Stimulated activated CD4-positive, alpha-beta T cell treated with anti-CD3 and anti-CD28 coated beads, Interleukin-15, amount 100 ng/mL, for 1 hour (primary cell): ENCODE results near the gene RPGR.
A peak's percentile ranks its signal among the peaks of the same experiment; 100 is the strongest.

Experiments used
- DNase-seq, 2 donors: peaks; one replicate each; pipeline ENCODE4 v3.0.0-alpha.2; 2020; ENCODE audit warnings: low read depth in 1 of 2, low spot score in 1 of 2

RPGR gene

GRCh38 chrX:38327007-38327774 is at the start of gene RPGR:
TSS of gene RPGR (minus strand) at chrX:38327509. CDS start at chrX:38327367, 142 bp downstream.
- DNase-seq: peak; percentile 77 to 81

GRCh38 chrX:38376747-38377146 is 49.4 kb upstream of the RPGR start:
- DNase-seq: no peak

GRCh38 chrX:38375891-38376290 is 48.6 kb upstream of the RPGR start:
- no peak for DNase-seq

DNA sequence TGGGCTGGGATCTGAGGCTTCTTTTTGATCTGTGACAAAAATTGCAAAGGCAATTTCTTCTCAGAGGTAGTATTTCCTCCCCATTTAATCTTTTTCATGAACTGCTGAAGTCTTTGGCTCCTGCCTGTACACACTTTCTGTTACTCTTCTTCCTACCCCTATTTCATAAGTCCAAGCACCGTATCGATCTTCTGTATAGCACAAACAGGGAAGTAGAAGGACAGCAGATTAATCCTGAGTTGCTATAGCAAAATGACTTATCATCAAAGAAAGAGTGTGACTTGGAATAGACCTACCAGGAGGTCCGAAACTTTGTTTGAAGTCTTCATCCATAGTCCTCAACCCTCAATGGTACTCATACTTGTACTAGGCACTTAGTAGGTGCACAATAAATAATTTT is 47.1 kb upstream of the RPGR start:
- no peak for DNase-seq

DNA sequence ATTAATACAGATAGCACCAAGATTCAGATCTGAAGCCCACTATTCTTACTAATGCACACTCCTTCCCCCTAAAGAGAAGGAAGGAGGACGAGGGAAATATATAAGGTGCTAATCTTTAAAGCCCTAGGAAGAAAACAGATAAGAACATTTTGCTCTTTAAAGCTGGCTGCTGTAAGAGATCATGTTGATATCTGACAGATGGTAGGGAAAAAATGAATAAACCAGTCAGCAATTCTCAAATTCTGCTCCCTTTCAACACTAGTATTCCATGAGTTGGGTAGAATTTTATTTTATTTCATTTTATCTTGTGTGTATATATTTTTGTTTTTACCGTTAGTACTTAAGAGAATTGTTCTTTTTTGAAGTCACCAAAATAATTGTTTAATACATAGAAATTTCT is 44.3 kb upstream of the RPGR start:
- no peak for DNase-seq

GRCh38 chrX:38368774-38369173 is 41.5 kb upstream of the RPGR start:
- no peak for DNase-seq

DNA sequence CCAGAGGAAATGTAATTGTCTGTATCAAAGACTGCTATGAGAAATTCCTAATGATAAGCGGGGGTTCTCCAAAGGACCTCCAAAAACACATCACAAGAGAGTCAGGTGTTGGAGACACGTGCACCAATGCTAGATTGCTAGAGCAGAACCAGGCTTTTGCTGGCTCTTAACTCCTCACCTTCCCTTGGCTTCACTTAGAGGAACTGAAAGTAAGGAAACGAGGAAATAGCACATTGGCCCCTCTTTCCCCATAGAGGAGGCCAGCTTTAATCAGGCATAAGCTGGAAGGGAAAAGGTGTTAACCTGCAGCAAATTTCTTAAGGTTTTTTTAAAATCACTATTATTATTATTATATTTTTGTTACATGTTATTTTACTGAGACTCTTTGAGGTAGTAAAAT is 38.6 kb upstream of the RPGR start:
- no peak for DNase-seq

DNA sequence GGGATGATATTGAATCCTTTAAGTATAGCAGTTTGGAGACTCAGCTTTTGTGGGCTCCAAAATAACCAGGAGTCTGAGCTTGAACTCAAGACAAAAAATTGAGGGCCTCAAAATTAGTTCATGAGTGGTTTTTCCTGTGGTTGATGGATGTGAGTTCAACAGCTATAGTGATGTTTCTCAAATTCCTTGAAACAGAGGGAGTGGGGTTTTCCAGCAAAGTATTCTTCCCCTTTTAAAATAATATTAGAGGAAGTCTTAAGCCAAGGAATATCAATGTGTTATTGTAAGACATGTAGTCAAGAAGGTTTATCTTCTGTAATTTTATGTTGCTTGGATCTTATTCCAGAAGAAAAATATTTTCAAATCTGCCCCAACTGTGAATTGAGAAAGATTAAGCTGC is 35.7 kb upstream of the RPGR start:
- no peak for DNase-seq

DNA sequence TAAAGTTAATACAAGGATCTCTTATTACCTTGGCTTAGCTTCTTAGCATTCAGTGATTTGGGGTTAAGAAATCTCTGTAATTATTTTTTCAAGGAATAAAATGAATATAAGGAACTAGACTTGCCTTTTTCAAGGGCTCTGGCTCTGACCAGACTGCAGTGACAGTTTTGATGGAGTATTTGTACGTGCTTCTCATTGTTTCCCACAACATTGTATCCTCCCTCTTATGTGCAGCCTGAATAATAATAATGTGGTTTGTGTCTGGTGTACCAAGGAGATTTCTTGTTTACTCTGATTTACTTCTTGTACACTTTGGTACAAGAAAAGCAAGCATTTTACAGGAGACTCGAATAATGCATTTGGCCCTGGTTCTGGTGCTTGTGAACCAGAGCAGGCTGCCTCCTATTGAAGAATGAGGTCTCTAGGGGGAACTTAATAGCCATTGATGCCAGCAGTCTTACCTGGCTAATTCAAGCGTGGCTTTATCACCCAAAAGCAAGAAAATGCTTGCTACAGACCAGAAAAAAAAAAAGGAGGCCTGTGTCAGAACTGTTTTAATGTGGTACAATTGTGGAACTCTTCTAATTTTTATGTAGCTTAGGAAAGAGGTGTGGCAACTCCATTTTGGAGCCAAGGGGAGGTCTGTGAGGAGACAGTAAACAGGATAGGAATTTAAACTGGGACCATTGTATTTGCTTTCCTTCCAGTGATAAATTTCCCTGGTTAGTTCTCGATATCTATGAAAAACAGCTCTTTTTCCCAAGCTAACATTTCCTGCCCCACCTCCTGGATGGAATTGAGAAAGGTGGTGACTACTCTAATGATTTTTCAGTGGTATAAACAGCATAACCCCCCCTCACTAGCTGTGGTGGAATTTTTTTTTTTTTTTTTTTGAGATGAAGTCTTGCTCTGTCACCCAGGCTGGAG is 30.7 kb upstream of the RPGR start:
- DNase-seq: no peak

DNA sequence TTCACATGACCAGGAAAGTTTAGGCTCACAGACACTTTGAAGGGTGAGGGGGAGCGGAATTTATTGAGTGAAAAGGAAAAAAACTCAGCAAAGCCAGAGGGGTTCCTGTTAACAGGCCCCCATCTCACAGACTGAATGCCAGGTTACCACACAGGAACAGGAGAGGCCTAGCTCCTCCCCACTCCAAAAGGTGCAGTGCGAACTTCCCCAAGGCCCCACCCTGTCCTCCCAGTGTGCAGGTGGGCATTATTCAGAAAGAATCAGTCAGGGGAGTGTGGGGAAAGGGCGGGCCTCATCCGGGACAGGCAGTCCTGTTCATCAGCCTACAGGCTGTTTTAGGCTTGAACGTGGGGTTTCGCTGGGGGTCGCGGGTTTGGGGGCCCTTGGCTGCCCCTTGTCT is 29.1 kb upstream of the RPGR start:
- DNase-seq: no peak

DNA sequence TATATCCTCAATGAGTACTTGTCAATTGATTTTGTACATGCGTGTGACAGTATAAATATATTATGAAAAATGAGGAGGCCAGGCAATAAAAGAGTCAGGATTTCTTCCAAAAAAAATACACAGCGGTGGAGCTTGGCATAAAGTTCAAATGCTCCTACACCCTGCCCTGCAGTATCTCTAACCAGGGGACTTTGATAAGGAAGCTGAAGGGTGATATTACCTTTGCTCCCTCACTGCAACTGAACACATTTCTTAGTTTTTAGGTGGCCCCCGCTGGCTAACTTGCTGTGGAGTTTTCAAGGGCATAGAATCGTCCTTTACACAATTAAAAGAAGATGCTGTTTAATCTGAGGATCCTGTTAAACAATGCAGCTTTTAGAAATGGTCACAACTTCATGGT is 25.1 kb upstream of the RPGR start, which contains the start of gene OTC:
OTC (plus strand) TSS at position 243 of the 400 bp plus-strand sequence; CDS start at position 336, 93 bp downstream.
- DNase-seq: no peak

GRCh38 chrX:38351346-38351745 is 24.0 kb upstream of the RPGR start:
- no peak for DNase-seq

DNA sequence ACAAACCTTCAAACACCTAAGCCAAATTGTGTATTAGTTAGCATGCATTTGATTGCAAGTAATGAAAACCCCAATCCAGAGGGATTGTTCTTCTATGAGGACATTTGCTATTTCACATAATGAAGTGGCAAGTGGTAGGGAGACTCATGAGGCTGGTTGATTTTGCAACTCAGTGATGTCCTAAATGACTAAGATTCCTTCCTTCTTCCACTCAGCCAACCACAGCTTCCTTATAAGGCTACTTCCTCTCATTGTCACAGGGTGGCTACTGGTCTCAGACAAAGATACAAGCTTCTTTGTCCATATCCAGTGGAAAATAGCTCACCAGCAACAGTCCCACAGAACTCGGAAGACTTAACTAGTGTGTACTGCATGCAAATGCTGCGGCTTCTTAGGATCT is 19.8 kb upstream of the RPGR start:
- no peak for DNase-seq

DNA sequence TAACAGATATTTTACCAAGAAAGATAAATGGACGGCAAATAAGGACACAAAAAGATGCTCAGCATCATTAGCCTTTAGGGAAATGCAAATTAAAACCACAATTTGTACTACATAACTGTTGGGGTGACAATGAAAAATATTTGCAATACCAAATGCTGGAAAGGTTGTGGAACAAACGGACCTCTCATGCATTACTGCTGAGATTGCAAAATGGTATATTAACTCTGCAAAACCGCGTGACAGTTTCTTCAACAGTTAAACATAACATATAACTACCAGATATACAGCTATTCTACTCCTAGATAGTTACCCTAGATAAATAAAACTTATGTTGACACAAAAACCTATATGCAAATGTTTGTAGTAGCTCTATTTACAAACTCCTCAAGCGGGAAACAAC is 18.8 kb upstream of the RPGR start:
- DNase-seq: no peak

DNA sequence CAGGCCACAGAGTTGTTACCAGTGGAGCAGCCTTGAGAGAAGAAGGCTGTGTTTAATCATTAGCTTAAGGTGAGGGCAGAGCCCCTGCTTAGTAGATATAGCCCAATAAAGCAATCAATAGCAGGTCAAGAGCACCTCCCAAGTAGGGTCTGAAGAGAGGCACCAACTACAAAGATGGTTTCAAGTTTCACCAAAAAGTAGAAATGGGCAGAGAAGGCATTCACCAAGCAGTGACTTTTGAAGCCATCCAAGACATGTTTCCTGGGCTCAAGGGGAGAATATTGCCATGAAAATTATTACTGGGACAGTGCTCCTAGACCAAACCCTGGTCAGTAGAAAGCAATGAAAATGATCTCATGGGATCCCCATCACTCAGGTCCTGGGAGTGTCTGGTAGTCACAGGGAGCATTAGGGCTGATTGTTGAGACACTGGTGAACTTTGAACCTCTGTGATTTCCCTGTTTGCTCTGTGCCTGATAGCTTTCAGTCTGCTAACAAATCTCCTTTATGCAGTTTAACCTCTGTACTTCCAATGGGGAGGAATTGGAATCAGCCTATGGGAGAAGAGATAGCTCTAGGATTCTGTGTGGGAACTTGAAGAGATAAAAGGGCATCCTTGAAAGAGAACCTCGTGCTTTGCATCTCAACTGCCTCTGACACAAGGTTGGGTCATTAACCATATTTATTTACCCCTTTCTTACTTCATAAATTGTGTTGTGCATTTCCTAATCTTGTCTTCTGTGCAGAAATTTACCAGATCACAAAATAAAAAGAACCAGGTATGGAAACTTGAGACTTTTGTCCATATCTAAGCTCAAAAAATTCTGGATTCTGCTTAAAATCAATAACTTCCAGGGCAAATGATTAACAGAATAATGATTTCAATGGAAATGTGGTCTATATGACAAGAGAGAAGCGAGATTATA is 15.8 kb upstream of the RPGR start:
- DNase-seq: no peak

DNA sequence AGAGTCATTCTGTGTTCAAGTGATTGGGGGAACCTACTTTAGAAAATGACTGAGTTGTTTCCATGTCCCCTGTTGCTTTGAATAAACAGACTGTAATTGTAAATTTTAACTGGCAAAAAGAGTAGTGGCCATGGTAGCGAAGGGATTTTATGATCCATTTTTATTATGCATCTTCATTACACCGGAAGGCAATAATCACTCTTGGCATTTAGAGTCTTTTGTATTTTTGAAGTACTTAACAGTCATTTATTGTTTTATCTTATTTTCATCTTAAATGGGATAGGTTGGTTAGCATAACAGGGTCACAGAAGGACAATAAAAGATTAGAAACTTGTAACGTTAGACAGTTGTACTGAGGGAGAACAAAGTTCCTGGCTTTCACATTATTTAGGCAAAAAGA is 14.1 kb upstream of the RPGR start:
- DNase-seq: no peak

DNA sequence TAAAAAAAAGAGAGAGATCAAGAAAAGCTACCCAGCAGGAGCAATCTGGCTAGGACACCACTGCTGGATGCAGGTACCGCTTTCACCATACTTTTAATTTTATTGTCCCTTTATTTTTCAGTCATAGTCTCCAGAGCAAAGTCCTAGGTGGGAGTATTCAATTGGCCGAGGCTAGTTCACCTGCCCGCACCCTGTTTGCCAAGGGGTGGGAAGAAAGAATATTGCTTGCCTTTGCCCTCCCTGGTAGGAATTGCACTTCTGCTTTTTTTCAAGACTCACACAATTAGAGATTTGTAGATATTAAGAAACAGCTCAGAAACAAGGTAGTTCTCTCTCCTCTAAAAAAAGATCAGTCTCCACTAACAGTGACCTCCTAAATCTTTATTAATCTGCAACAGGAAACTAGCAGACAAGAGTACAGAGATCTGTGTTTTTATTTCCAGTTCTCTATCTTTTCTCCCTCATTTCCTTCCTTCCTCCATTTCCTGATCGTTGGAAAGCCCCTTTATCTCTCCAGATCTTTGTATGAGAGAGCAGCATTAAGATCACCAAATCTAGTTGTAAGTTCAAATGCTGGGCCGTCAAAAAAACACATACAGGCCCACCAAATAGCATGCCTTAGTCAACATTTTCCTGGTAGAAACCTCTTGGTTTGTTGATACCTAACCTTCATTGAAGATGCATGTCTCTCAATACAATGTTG is 9.4 kb upstream of the RPGR start:
- no peak for DNase-seq

- no peak for DNase-seq
Measured at GRCh38 chrX:38335382-38335781, 8.1 kb upstream of the RPGR start.

GRCh38 chrX:38332505-38332904 is 5.2 kb upstream of the RPGR start:
- no peak for DNase-seq

DNA sequence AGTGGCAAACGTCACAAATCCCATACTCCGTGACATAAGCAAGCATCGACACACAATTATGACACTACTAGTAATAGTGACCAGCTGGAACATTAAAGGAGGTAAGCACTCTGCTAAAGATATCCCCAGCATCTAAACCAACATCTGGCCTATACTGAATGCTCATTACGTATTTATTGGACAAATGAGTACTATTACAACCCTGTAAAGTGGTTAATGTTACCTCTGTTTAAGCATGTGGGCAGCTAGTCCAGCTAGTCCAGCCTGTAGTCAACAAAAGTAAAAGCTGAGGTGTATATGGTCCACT is 419 bp upstream of the RPGR start:
- no peak for DNase-seq

DNA sequence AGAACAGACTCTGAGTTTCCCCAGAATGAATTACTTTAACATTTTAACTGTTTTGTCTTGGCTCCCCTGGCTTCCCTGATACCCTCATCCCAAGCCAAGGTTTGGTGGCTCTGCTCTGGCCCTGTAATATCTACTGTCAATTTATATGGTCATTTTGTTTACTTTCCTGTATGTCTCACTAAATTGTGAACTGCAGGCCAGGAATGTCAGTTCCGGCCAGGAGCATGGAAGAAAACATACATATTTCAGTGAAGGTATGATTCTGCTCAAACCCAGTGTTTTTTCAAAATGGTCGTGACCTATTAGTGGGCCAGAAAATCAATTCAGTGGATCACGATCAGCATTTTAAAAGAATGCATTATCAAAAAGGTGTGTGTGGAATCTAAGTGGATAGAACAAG is 1.2 kb downstream of the RPGR start:
- no peak for DNase-seq
